Mesenteric fat pad (tissue), 1 donor: Measurements from ENCODE around the gene ZNF627. TPM values are rescaled to one million over a fixed set of nuclear protein-coding genes. Genes with fewer than 3 reads are reported as not detected.
"Not testable (repeated sequence)": the region's sequence is repeated elsewhere in the genome, so short reads cannot be mapped to it uniquely, and the experiment has no call there.

Experiments used
- DNase-seq: peaks from one replicate; pipeline ENCODE4 v3.0.0-alpha.2; 2020; ENCODE audit warnings: low spot score
- total RNA-seq: library from RNA; stranded (reverse); fragmentation: NEBNext Ultra II Directional; extraction: Animal tissue kit (Norgen Biotek cat#: 25700); gene quantifications from one replicate; pipeline ENCODE4 v1.2.1, GENCODE V29; 2021
- donor health status: DM: yes; HTN: yes; CAD: no.

Gene ZNF627
- total RNA-seq, 1 donor from 2014 or later: 5.4 TPM

GRCh38 chr19:11622401-11622800, 25.1 kb downstream of the ZNF627 start:
- not testable (repeated sequence) for DNase-seq

GRCh38 chr19:11624069-11624463, 26.8 kb downstream of the ZNF627 start:
- DNase-seq: no peak

GRCh38 chr19:11626252-11626651, 29.0 kb downstream of the ZNF627 start:
- DNase-seq: no peak

- no peak for DNase-seq
These were observed 35.9 kb downstream of the ZNF627 start for GRCh38 chr19:11633223-11633622.

- not testable (repeated sequence) for DNase-seq
These were observed 36.9 kb downstream of the ZNF627 start for GRCh38 chr19:11634018-11634662.

- no peak for DNase-seq
These were observed 41.9 kb downstream of the ZNF627 start for GRCh38 chr19:11639245-11639601.

GRCh38 chr19:11639602-11640471, 42.6 kb downstream of the ZNF627 start:
- peak; percentile 97 for DNase-seq

GRCh38 chr19:11641244-11641643, 44.0 kb downstream of the ZNF627 start:
- no peak for DNase-seq

GRCh38 chr19:11642902-11643301, 45.6 kb downstream of the ZNF627 start:
- no peak for DNase-seq

- no peak for DNase-seq
These were observed 52.7 kb downstream of the ZNF627 start for GRCh38 chr19:11649941-11650340.

- DNase-seq: no peak
These were observed 53.8 kb downstream of the ZNF627 start for GRCh38 chr19:11651062-11651461.

- no peak for DNase-seq
These were observed 54.8 kb downstream of the ZNF627 start for GRCh38 chr19:11652056-11652455.

- no peak for DNase-seq
These were observed 55.2 kb downstream of the ZNF627 start for GRCh38 chr19:11652492-11652891.

- no peak for DNase-seq
These were observed 59.3 kb downstream of the ZNF627 start for GRCh38 chr19:11656535-11656934.

GRCh38 chr19:11657307-11657706, 60.0 kb downstream of the ZNF627 start:
- DNase-seq: no peak

- no peak for DNase-seq
These were observed 61.7 kb downstream of the ZNF627 start for GRCh38 chr19:11658970-11659369.

- DNase-seq: no peak
These were observed 62.3 kb downstream of the ZNF627 start for GRCh38 chr19:11659612-11660011.

GRCh38 chr19:11662278-11662677, 65.0 kb downstream of the ZNF627 start:
- DNase-seq: no peak

GRCh38 chr19:11663181-11663591, 65.9 kb downstream of the ZNF627 start:
- no peak for DNase-seq
